Measurements from ENCODE around the gene SWAP70.
A peak's percentile ranks its signal among the peaks of the same experiment; 100 is the strongest.

SWAP70 gene

DNA sequence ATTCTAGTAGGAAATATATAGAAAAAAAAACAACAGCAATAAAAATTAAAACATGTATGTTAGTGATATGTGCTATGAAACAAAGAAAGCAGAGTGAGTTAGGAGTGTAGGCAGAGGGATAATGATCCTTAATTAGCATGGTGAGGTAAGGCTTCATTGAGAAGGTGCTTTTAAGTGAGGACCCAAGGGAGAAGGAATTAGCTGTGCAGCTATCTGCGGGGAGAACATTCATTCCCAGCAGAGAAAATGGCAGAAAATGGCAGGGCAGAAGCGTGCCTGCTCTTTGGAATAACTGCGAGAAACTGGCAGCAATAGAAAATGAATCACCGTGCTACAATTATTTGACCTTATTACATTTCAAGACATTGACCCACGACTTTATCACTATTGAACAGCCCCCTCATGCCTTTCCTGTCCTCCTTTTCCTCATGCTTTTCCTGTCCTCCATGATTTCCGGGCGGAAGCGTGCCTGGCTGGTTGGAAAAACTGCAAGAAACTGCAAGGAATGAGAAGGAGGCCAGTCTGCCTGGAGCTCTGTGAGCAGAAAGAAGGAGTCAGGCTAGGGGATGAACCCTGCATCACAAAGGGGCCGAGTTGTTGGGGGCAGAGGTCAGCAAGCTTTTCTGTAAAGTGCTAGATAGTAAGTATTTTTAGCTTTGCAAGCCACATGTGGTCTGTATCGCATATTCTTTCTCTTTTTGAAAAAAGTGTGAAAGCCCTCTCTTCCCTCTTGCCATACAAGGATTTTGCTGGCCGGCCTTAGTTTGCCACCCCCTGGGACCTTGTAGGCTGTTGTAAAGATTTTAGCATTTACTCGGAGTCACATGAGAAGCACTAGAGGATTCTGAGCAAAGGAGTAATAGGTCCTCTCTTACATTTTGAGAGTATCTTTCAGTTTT, 37.1 kb upstream of the SWAP70 start:
- no peak overlapping the region for H3K4me2 ChIP-seq (ENCODE audit: low read length, poor library complexity, severe bottlenecking)
- no peaks in the 10 kb centered on the region for H3K27me3 ChIP-seq (ENCODE audit: control insufficient read depth in 1 of 2, insufficient read depth in 1 of 2, low read length in 2 of 2)
- H3K36me3 ChIP-seq (ENCODE audit: control insufficient read depth in 1 of 2, insufficient read depth in 2 of 2, low read depth in 1 of 2, low read length in 2 of 2) = no peaks in the 10 kb centered on the region
- peak overlapping the region in 1 of 2 experiments; percentile 4 for H2BK12ac ChIP-seq (ENCODE audit: low read length in 2 of 2)
- no peaks in the 10 kb centered on the region for H3K79me1 ChIP-seq (replicated peaks; ENCODE audit: low read length, poor library complexity, severe bottlenecking)
- no peak overlapping the region for H3K23ac ChIP-seq (ENCODE audit: low read length in 2 of 2)
- H2AK5ac ChIP-seq (ENCODE audit: low read length, severe bottlenecking) = no peak overlapping the region
- peaks cover 3% of the 10 kb centered on the region for H3K4me1 ChIP-seq (ENCODE audit: control insufficient read depth, insufficient read depth, low read depth, low read length)
- H3K4ac ChIP-seq (ENCODE audit: low read depth in 1 of 2, low read length in 2 of 2) = peak overlapping the region in 1 of 2 experiments; percentile 41
- no peak overlapping the region for H2BK5ac ChIP-seq (ENCODE audit: low read depth, low read length, poor library complexity, severe bottlenecking)
- no peak overlapping the region for H3K27ac ChIP-seq (ENCODE audit: low read length, poor library complexity, severe bottlenecking)
- WGBS = 61% methylated on average over 10 of the region's 12 CpGs
- no peak overlapping the region for H3K4me3 ChIP-seq (ENCODE audit: insufficient read depth in 1 of 2, low read depth in 1 of 2, low read length in 2 of 2)
- no peak overlapping the region for H3K9ac ChIP-seq (ENCODE audit: low read length)
- H3K14ac ChIP-seq (ENCODE audit: low read length in 2 of 2) = no peak overlapping the region
- H2AFZ ChIP-seq (ENCODE audit: low read depth, low read length) = peak overlapping the region; percentile 68
- H3K18ac ChIP-seq (ENCODE audit: low read depth in 1 of 2, low read length in 2 of 2) = peak overlapping the region; percentile 46 to 62
- no peak overlapping the region for H2BK15ac ChIP-seq (ENCODE audit: low read depth, poor library complexity, severe bottlenecking)
- H4K8ac ChIP-seq (ENCODE audit: low read length) = peak overlapping the region; percentile 84
- DNase-seq = peak; percentile 14
- no peak overlapping the region for H2BK120ac ChIP-seq (ENCODE audit: low read depth, low read length)
- no peaks in the 10 kb centered on the region for H3K9me3 ChIP-seq (ENCODE audit: control insufficient read depth, low read length)
- H4K91ac ChIP-seq (ENCODE audit: low read length) = no peak overlapping the region

DNA sequence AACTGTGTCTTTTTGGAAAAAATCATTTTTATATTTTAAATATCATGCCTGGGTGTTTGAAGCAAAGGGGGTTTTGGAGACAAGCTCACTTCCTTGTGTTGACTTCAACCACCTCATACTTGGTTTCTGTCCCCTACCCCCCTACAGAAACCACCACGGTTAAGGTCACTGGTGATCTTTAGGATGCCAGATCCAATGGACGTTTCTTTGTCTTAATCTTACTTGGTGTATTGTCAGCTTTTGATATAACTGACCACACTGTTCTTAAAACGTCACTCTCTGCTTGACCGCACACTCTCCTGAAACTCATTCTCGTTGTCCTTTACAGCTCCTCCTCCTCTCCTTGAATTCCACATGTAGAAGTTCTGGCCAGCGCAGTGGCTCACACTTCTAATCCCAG, 34.8 kb upstream of the SWAP70 start:
- H3K4me1 ChIP-seq (ENCODE audit: control insufficient read depth, insufficient read depth, low read depth, low read length) = peaks cover 3% of the 10 kb centered on the region
- H3K18ac ChIP-seq (ENCODE audit: low read depth in 1 of 2, low read length in 2 of 2) = no peak overlapping the region
- H4K8ac ChIP-seq (ENCODE audit: low read length) = no peak overlapping the region
- DNase-seq = no peak
- 89% methylated on average over 6 of the region's 6 CpGs for WGBS
- H4K91ac ChIP-seq (ENCODE audit: low read length) = no peak overlapping the region
- H2BK12ac ChIP-seq (ENCODE audit: low read length in 2 of 2) = no peak overlapping the region
- H3K23ac ChIP-seq (ENCODE audit: low read length in 2 of 2) = no peak overlapping the region
- no peaks in the 10 kb centered on the region for H3K9me3 ChIP-seq (ENCODE audit: control insufficient read depth, low read length)
- H3K9ac ChIP-seq (ENCODE audit: low read length) = no peak overlapping the region
- H3K14ac ChIP-seq (ENCODE audit: low read length in 2 of 2) = no peak overlapping the region
- no peak overlapping the region for H3K27ac ChIP-seq (ENCODE audit: low read length, poor library complexity, severe bottlenecking)
- H2AK5ac ChIP-seq (ENCODE audit: low read length, severe bottlenecking) = no peak overlapping the region
- no peak overlapping the region for H3K4ac ChIP-seq (ENCODE audit: low read depth in 1 of 2, low read length in 2 of 2)
- H3K27me3 ChIP-seq (ENCODE audit: control insufficient read depth in 1 of 2, insufficient read depth in 1 of 2, low read length in 2 of 2) = no peaks in the 10 kb centered on the region
- H2BK5ac ChIP-seq (ENCODE audit: low read depth, low read length, poor library complexity, severe bottlenecking) = no peak overlapping the region
- no peak overlapping the region for H3K4me3 ChIP-seq (ENCODE audit: insufficient read depth in 1 of 2, low read depth in 1 of 2, low read length in 2 of 2)
- no peak overlapping the region for H2BK15ac ChIP-seq (ENCODE audit: low read depth, poor library complexity, severe bottlenecking)
- no peak overlapping the region for H2AFZ ChIP-seq (ENCODE audit: low read depth, low read length)
- H3K4me2 ChIP-seq (ENCODE audit: low read length, poor library complexity, severe bottlenecking) = no peak overlapping the region
- no peaks in the 10 kb centered on the region for H3K36me3 ChIP-seq (ENCODE audit: control insufficient read depth in 1 of 2, insufficient read depth in 2 of 2, low read depth in 1 of 2, low read length in 2 of 2)
- no peaks in the 10 kb centered on the region for H3K79me1 ChIP-seq (replicated peaks; ENCODE audit: low read length, poor library complexity, severe bottlenecking)
- no peak overlapping the region for H2BK120ac ChIP-seq (ENCODE audit: low read depth, low read length)

DNA sequence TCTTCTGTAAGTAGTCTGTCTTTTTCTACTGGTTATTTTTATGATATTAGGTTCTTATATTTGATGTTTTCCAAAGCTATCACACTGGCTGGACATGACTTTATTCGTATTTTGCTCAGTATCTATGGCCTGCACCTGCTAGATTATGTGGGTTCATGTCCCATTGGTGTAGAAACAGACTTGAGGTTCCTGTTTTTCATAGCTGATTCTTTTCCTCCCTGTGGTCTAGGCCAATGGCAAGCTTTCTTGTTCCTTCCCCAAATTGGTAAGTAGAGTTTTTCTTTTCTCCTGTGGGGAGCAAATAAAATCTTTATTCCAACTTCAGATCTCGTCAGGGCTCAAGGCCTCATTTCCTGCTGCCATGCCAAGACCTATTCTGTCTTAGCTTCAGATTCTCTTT, 30.2 kb upstream of the SWAP70 start:
- Histone ChIP-seq H3K18ac (ENCODE audit: low read depth in 1 of 2, low read length in 2 of 2) (no peak overlapping the region), H3K27ac (ENCODE audit: low read length, poor library complexity, severe bottlenecking) (no peak overlapping the region), H3K4me2 (ENCODE audit: low read length, poor library complexity, severe bottlenecking) (no peak overlapping the region), H2BK5ac (ENCODE audit: low read depth, low read length, poor library complexity, severe bottlenecking) (no peak overlapping the region), H3K9ac (ENCODE audit: low read length) (no peak overlapping the region), H2AFZ (ENCODE audit: low read depth, low read length) (no peak overlapping the region), H3K4ac (ENCODE audit: low read depth in 1 of 2, low read length in 2 of 2) (no peak overlapping the region), H3K14ac (ENCODE audit: low read length in 2 of 2) (no peak overlapping the region), H2BK12ac (ENCODE audit: low read length in 2 of 2) (no peak overlapping the region), H3K23ac (ENCODE audit: low read length in 2 of 2) (no peak overlapping the region), H2AK5ac (ENCODE audit: low read length, severe bottlenecking) (no peak overlapping the region), H4K8ac (ENCODE audit: low read length) (no peak overlapping the region), H3K27me3 (ENCODE audit: control insufficient read depth in 1 of 2, insufficient read depth in 1 of 2, low read length in 2 of 2) (no peaks in the 10 kb centered on the region), H3K4me1 (ENCODE audit: control insufficient read depth, insufficient read depth, low read depth, low read length) (no peaks in the 10 kb centered on the region), H3K9me3 (ENCODE audit: control insufficient read depth, low read length) (no peaks in the 10 kb centered on the region), H2BK15ac (ENCODE audit: low read depth, poor library complexity, severe bottlenecking) (no peak overlapping the region), H3K36me3 (ENCODE audit: control insufficient read depth in 1 of 2, insufficient read depth in 2 of 2, low read depth in 1 of 2, low read length in 2 of 2) (no peaks in the 10 kb centered on the region), H2BK120ac (ENCODE audit: low read depth, low read length) (no peak overlapping the region), H3K4me3 (ENCODE audit: insufficient read depth in 1 of 2, low read depth in 1 of 2, low read length in 2 of 2) (no peak overlapping the region), H4K91ac (ENCODE audit: low read length) (no peak overlapping the region), H3K79me1 (replicated peaks; ENCODE audit: low read length, poor library complexity, severe bottlenecking) (no peaks in the 10 kb centered on the region)
- 76% methylated on average over 2 of the region's 2 CpGs for WGBS
- DNase-seq = no peak

DNA sequence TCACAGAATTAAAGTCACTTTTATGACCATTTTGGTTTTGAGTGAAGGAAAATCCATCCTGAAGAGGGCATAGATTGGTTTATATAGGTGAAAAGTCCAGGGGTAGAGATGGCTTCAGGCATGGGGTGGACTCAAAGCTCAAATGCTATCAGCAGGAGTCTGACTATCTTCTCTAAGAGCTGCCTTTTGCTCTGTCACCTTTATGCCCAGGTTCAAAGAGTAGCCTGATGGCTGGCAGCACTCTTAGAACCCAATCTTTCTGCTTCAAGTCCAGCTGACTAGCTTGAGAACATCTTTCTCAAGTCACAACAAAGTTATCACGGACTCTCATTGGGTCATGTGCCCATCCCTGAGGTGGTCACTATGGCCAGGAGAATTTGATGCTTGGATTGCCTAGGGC, 27.2 kb upstream of the SWAP70 start:
- Histone ChIP-seq H3K18ac (ENCODE audit: low read depth in 1 of 2, low read length in 2 of 2) (no peak overlapping the region), H3K9ac (ENCODE audit: low read length) (no peak overlapping the region), H2AK5ac (ENCODE audit: low read length, severe bottlenecking) (no peak overlapping the region), H3K27me3 (ENCODE audit: control insufficient read depth in 1 of 2, insufficient read depth in 1 of 2, low read length in 2 of 2) (no peaks in the 10 kb centered on the region), H3K4me1 (ENCODE audit: control insufficient read depth, insufficient read depth, low read depth, low read length) (no peaks in the 10 kb centered on the region), H3K4me3 (ENCODE audit: insufficient read depth in 1 of 2, low read depth in 1 of 2, low read length in 2 of 2) (no peak overlapping the region), H3K23ac (ENCODE audit: low read length in 2 of 2) (no peak overlapping the region), H4K91ac (ENCODE audit: low read length) (no peak overlapping the region), H3K4ac (ENCODE audit: low read depth in 1 of 2, low read length in 2 of 2) (no peak overlapping the region), H3K9me3 (ENCODE audit: control insufficient read depth, low read length) (no peaks in the 10 kb centered on the region), H3K79me1 (replicated peaks; ENCODE audit: low read length, poor library complexity, severe bottlenecking) (no peaks in the 10 kb centered on the region), H2BK12ac (ENCODE audit: low read length in 2 of 2) (no peak overlapping the region), H3K4me2 (ENCODE audit: low read length, poor library complexity, severe bottlenecking) (no peak overlapping the region), H2AFZ (ENCODE audit: low read depth, low read length) (no peak overlapping the region), H3K36me3 (ENCODE audit: control insufficient read depth in 1 of 2, insufficient read depth in 2 of 2, low read depth in 1 of 2, low read length in 2 of 2) (no peaks in the 10 kb centered on the region), H2BK5ac (ENCODE audit: low read depth, low read length, poor library complexity, severe bottlenecking) (no peak overlapping the region), H3K27ac (ENCODE audit: low read length, poor library complexity, severe bottlenecking) (no peak overlapping the region), H4K8ac (ENCODE audit: low read length) (no peak overlapping the region), H2BK120ac (ENCODE audit: low read depth, low read length) (no peak overlapping the region), H2BK15ac (ENCODE audit: low read depth, poor library complexity, severe bottlenecking) (no peak overlapping the region), H3K14ac (ENCODE audit: low read length in 2 of 2) (no peak overlapping the region)
- WGBS = 100% methylated on average over 1 of the region's 1 CpG
- no peak for DNase-seq

All from mesenchymal stem cell (in vitro differentiated cells and primary cell).